Keratinocyte (primary cell): Measurements from ENCODE around the gene SLC51B. TPM values are rescaled to one million over a fixed set of nuclear protein-coding genes. Genes with fewer than 3 reads are reported as not detected.

ENCODE experiments used
- DNase-seq: peaks from one replicate; pipeline ENCODE4 v3.0.0-alpha.2; 2011; ENCODE audit warnings: low read depth, missing footprints, low spot score
- FAIRE-seq: peaks from 2 replicates; lab custom pipeline; 2011; peaks lifted over from hg19 to GRCh38; lab: Jason Lieb, UNC
- H2AFZ ChIP-seq: 2 replicates; pipeline ENCODE4 v1.6.0; 2012; ENCODE audit warnings: low read length, control low read depth, inconsistent platforms; ENCODE audit not compliant: control insufficient read depth
- H3K27ac ChIP-seq: 2 replicates; pipeline ENCODE4 v1.5.1; 2011; ENCODE audit warnings: low read length; ENCODE audit not compliant: control insufficient read depth, insufficient read depth
- H3K27me3 ChIP-seq: 3 replicates; pipeline ENCODE4 v1.6.0; 2011; ENCODE audit warnings: low read length; ENCODE audit not compliant: control insufficient read depth, insufficient read depth; ENCODE audit errors: extremely low read depth
- H3K36me3 ChIP-seq, 2 experiments: 2 replicates in 1 of 2; 3 replicates in 1 of 2; pipeline ENCODE4 v1.5.1; 2011; ENCODE audit warnings: low read length in 2 of 2, mild to moderate bottlenecking in 1 of 2; ENCODE audit not compliant: control insufficient read depth in 2 of 2, insufficient read depth in 2 of 2; ENCODE audit errors: extremely low read depth in 1 of 2
- H3K4me1 ChIP-seq: 3 replicates; pipeline ENCODE4 v1.5.1; 2011; ENCODE audit warnings: low read length; ENCODE audit not compliant: control insufficient read depth, insufficient read depth; ENCODE audit errors: extremely low read depth
- H3K4me2 ChIP-seq: 3 replicates; pipeline ENCODE4 v1.6.0; 2011; ENCODE audit warnings: low read depth, low read length; ENCODE audit not compliant: control insufficient read depth, insufficient read depth; ENCODE audit errors: extremely low read depth
- H3K4me3 ChIP-seq, 3 experiments: fragments of 200-600 bp in 1 of 3; sonication (generic) in 1 of 3; 2 replicates in 2 of 3; 3 replicates in 1 of 3; pipeline ENCODE4 v1.5.1; 2011 to 2016; ENCODE audit warnings: low read length in 3 of 3, mild to moderate bottlenecking in 3 of 3, control low read depth in 2 of 3, inconsistent platforms in 1 of 3, low read depth in 1 of 3, mixed read lengths in 1 of 3, mixed run types in 1 of 3, moderate library complexity in 1 of 3; ENCODE audit not compliant: control insufficient read depth in 2 of 3, insufficient read depth in 2 of 3; ENCODE audit errors: extremely low read depth in 1 of 3
- H3K79me2 ChIP-seq: 2 replicates; pipeline ENCODE4 v1.6.0; 2012; ENCODE audit warnings: low read length; ENCODE audit not compliant: control insufficient read depth, insufficient read depth
- H3K9ac ChIP-seq: 3 replicates; pipeline ENCODE4 v1.6.0; 2011; ENCODE audit warnings: low read length; ENCODE audit not compliant: control insufficient read depth, insufficient read depth; ENCODE audit errors: extremely low read depth
- H3K9me1 ChIP-seq: 3 replicates; pipeline ENCODE4 v1.6.0; 2011; ENCODE audit warnings: low read length; ENCODE audit not compliant: control insufficient read depth, insufficient read depth; ENCODE audit errors: extremely low read depth
- H3K9me3 ChIP-seq: 2 replicates; pipeline ENCODE4 v1.5.1; 2012; ENCODE audit warnings: low read depth, low read length; ENCODE audit not compliant: control insufficient read depth
- H4K20me1 ChIP-seq: 3 replicates; pipeline ENCODE4 v1.6.0; 2011; ENCODE audit warnings: low read length; ENCODE audit not compliant: control insufficient read depth, insufficient read depth; ENCODE audit errors: extremely low read depth
- CTCF ChIP-seq, 3 experiments: IDR thresholded peaks in 1 of 3; conservative IDR thresholded peaks in 1 of 3; optimal IDR thresholded peaks in 1 of 3; 2 replicates in 2 of 3; 3 replicates in 1 of 3; pipeline versions ENCODE3 to v1.5.1; 2011; ENCODE audit warnings: low read length in 3 of 3, mild to moderate bottlenecking in 3 of 3, moderate library complexity in 2 of 3, control low read depth in 1 of 3, inconsistent platforms in 1 of 3; ENCODE audit not compliant: insufficient read depth in 2 of 3; ENCODE audit errors: extremely low read depth in 1 of 3
- EZH2 ChIP-seq: IDR thresholded peaks from one replicate; pipeline ENCODE4 v1.6.1; 2012; ENCODE audit warnings: inconsistent platforms, mild to moderate bottlenecking, low read length, moderate library complexity
- dilution Hi-C: fragments of 300-500 bp; cut with MboI; formaldehyde crosslinking; loops from one replicate; pipeline ENCODE4 v1.7.0; 2020; ENCODE audit warnings: low sequenced_read_pairs; ENCODE audit not compliant: extremely low pct_ligation_motif_present
- polyA plus RNA-seq, 5 experiments: library from polyadenylated mRNA; depleted of rRNA in 3 of 5; stranded (reverse) in 3 of 5; stranded (forward) in 1 of 5; unstranded in 1 of 5; fragments of >200 nt; gene quantifications; 1 replicate in 1 of 5; 2 replicates in 3 of 5; 3 replicates in 1 of 5; pipeline versions ENCODE4 v1.2.1 to v1.2.3, GENCODE V29; 2011 to 2012; ENCODE audit warnings: missing spikeins in 2 of 5, low read depth in 1 of 5, low replicate concordance in 1 of 5

The SLC51B gene
- polyA plus RNA-seq, 1 donor (not counting 4 experiments of a cell fraction or from before 2014, with no cell fraction given), result not detected

- H3K4me3 ChIP-seq, result no peak overlapping the region
- no peak overlapping the region for H3K4me2 ChIP-seq
- no peaks in the 10 kb centered on the region for H3K79me2 ChIP-seq
- no peaks in the 10 kb centered on the region for H3K9me1 ChIP-seq
- H3K9me3 ChIP-seq, result no peaks in the 10 kb centered on the region
- no peaks in the 10 kb centered on the region for H3K36me3 ChIP-seq
- H2AFZ ChIP-seq, result no peak overlapping the region
- dilution Hi-C loops, result no loop called here
- H3K9ac ChIP-seq, result no peak overlapping the region
- H3K27me3 ChIP-seq, result peaks cover 23% of the 10 kb centered on the region
- H3K4me1 ChIP-seq, result no peaks in the 10 kb centered on the region
- no peak for TF ChIP-seq EZH2
- no peak for TF ChIP-seq CTCF (optimal IDR thresholded peaks at IDR 0.05 in 1 of 3, IDR thresholded peaks at IDR 0.05 in 1 of 3, conservative IDR thresholded peaks at IDR 0.05 in 1 of 3; ENCODE audit: extremely low read depth in 1 of 3, insufficient read depth in 2 of 3, low read length in 3 of 3)
- no peaks in the 10 kb centered on the region for H4K20me1 ChIP-seq
- FAIRE-seq (no peak), DNase-seq (no peak)
- H3K27ac ChIP-seq, result no peak overlapping the region
Observed at GRCh38 chr15:65062061-65062460, 16.9 kb downstream of the SLC51B start.

- H3K79me2 ChIP-seq, result no peaks in the 10 kb centered on the region
- DNase-seq, result no peak
- no peaks in the 10 kb centered on the region for H3K36me3 ChIP-seq
- no peaks in the 10 kb centered on the region for H3K4me1 ChIP-seq
- peaks cover 30% of the 10 kb centered on the region for H3K27me3 ChIP-seq
- dilution Hi-C loops, result no loop called here
- H4K20me1 ChIP-seq, result no peaks in the 10 kb centered on the region
- no peak overlapping the region for H2AFZ ChIP-seq
- H3K4me3 ChIP-seq, result no peak overlapping the region
- no peak for TF ChIP-seq EZH2
- no peak for TF ChIP-seq CTCF (optimal IDR thresholded peaks at IDR 0.05 in 1 of 3, IDR thresholded peaks at IDR 0.05 in 1 of 3, conservative IDR thresholded peaks at IDR 0.05 in 1 of 3; ENCODE audit: extremely low read depth in 1 of 3, insufficient read depth in 2 of 3, low read length in 3 of 3)
- FAIRE-seq, result no peak
- no peak overlapping the region for H3K27ac ChIP-seq
- no peak overlapping the region for H3K4me2 ChIP-seq
- no peaks in the 10 kb centered on the region for H3K9me3 ChIP-seq
- no peaks in the 10 kb centered on the region for H3K9me1 ChIP-seq
- H3K9ac ChIP-seq, result no peak overlapping the region
Observed at GRCh38 chr15:65062726-65063125, 17.5 kb downstream of the SLC51B start.
